H1 (cell line): ENCODE data around the gene SLC24A1. TPM values are rescaled to one million over a fixed set of nuclear protein-coding genes. Genes with fewer than 3 reads are reported as not detected.
A peak's percentile ranks its signal among the peaks of the same experiment; 100 is the strongest.

Source experiments
- CTCF ChIA-PET: fragments of 300-600 bp; sonication (Branson Sonifier 250); formaldehyde crosslinking; loops from one replicate; lab custom pipeline; 2021; ENCODE audit not compliant: partially characterized antibody; lab: Charles Lee
- POLR2A ChIA-PET: fragments of 300-600 bp; sonication (Branson Sonifier 250); formaldehyde crosslinking; loops from one replicate; lab custom pipeline; 2021; ENCODE audit warnings: inconsistent platforms; ENCODE audit not compliant: partially characterized antibody; lab: Charles Lee
- DNase-seq, 2 experiments: peaks; one replicate each; pipeline versions ENCODE4 v3.0.0 to v3.0.0-alpha.2; 2010 to 2022; ENCODE audit warnings: low spot score in 2 of 2, low read depth in 1 of 2, mixed read lengths in 1 of 2
- FAIRE-seq: peaks from 2 replicates; lab custom pipeline; 2011; peaks lifted over from hg19 to GRCh38; lab: Jason Lieb, UNC
- H2AFZ ChIP-seq: 2 replicates; pipeline ENCODE4 v1.8.1; 2012; ENCODE audit warnings: low read length, inconsistent platforms
- H2AK5ac ChIP-seq: 2 replicates; pipeline ENCODE4 v1.6.1; 2013; ENCODE audit warnings: low read depth, low read length
- H2BK120ac ChIP-seq: replicated peaks from 2 replicates; pipeline ENCODE3; 2013; ENCODE audit warnings: low read depth, low read length, inconsistent platforms
- H2BK12ac ChIP-seq: 2 replicates; pipeline ENCODE4 v1.6.1; 2013; ENCODE audit warnings: low read depth, low read length
- H2BK15ac ChIP-seq: 2 replicates; pipeline ENCODE4 v1.6.1; 2013; ENCODE audit warnings: low read length
- H2BK20ac ChIP-seq: 2 replicates; pipeline ENCODE4 v1.6.1; 2013; ENCODE audit warnings: low read length
- H2BK5ac ChIP-seq: 2 replicates; pipeline ENCODE4 v1.6.1; 2013; ENCODE audit warnings: low read depth, low read length
- H3K14ac ChIP-seq: 2 replicates; pipeline ENCODE4 v1.6.1; 2013; ENCODE audit warnings: inconsistent platforms; ENCODE audit not compliant: insufficient read length
- H3K18ac ChIP-seq: 2 replicates; pipeline ENCODE4 v1.6.1; 2013; ENCODE audit warnings: low read length; ENCODE audit errors: extremely low read depth
- H3K23ac ChIP-seq: 2 replicates; pipeline ENCODE4 v1.6.1; 2013; ENCODE audit warnings: inconsistent platforms; ENCODE audit not compliant: insufficient read length
- H3K23me2 ChIP-seq: 2 replicates; pipeline ENCODE4 v1.6.1; 2013; ENCODE audit warnings: low read depth, low read length
- H3K27ac ChIP-seq: 2 replicates; pipeline ENCODE4 v1.6.1; 2011; ENCODE audit warnings: low read depth, low read length, inconsistent platforms
- H3K27me3 ChIP-seq, 4 experiments: replicated peaks in 1 of 4; 1 replicate in 1 of 4; 2 replicates in 3 of 4; pipeline versions ENCODE4 v1.6.1 to v1.8.1; 2011 to 2013; ENCODE audit warnings: low read length in 3 of 4, mild to moderate bottlenecking in 3 of 4, inconsistent platforms in 2 of 4, mixed read lengths in 2 of 4, moderate library complexity in 1 of 4; ENCODE audit not compliant: control insufficient read depth in 3 of 4, insufficient read depth in 3 of 4; ENCODE audit errors: extremely low read depth in 1 of 4
- H3K36me3 ChIP-seq, 4 experiments: 2 replicates each; pipeline versions ENCODE4 v1.6.1 to v1.8.1; 2011 to 2013; ENCODE audit warnings: mild to moderate bottlenecking in 4 of 4, low read length in 3 of 4, moderate library complexity in 2 of 4, control low read depth in 1 of 4, inconsistent platforms in 1 of 4; ENCODE audit not compliant: insufficient read depth in 4 of 4, control insufficient read depth in 2 of 4
- H3K4ac ChIP-seq: replicated peaks from 2 replicates; pipeline ENCODE3; 2013; ENCODE audit warnings: low read length, low read depth, mixed read lengths, inconsistent platforms; ENCODE audit not compliant: insufficient read length
- H3K4me1 ChIP-seq, 4 experiments: replicated peaks in 1 of 4; 1 replicate in 1 of 4; 2 replicates in 3 of 4; pipeline versions ENCODE4 v1.6.1 to v1.8.1; 2011 to 2013; ENCODE audit warnings: low read length in 3 of 4, inconsistent platforms in 2 of 4, mixed read lengths in 1 of 4; ENCODE audit not compliant: insufficient read depth in 4 of 4, control insufficient read depth in 3 of 4
- H3K4me2 ChIP-seq, 2 experiments: 2 replicates each; pipeline versions ENCODE4 v1.6.1 to v1.8.1; 2011 to 2013; ENCODE audit warnings: low read depth in 2 of 2, low read length in 2 of 2, control low read depth in 1 of 2, inconsistent platforms in 1 of 2, mild to moderate bottlenecking in 1 of 2; ENCODE audit not compliant: insufficient read depth in 1 of 2
- H3K4me3 ChIP-seq, 4 experiments: fragments of 200-600, 300-600 bp in 1 of 4; sonication (generic), shearing (Covaris generic), sonication (Bioruptor Twin) in 1 of 4; 2 replicates each; pipeline versions ENCODE4 v1.5.1 to v1.8.1; 2011 to 2016; ENCODE audit warnings: low read length in 4 of 4, low read depth in 3 of 4, control low read depth in 2 of 4, inconsistent platforms in 2 of 4, mild to moderate bottlenecking in 2 of 4, mixed read lengths in 1 of 4, moderate library complexity in 1 of 4; ENCODE audit not compliant: insufficient read depth in 2 of 4; ENCODE audit errors: extremely low read depth in 1 of 4
- H3K56ac ChIP-seq: replicated peaks from 2 replicates; pipeline ENCODE3; 2013; ENCODE audit warnings: low read depth, mild to moderate bottlenecking, mixed read lengths, low read length, inconsistent platforms; ENCODE audit not compliant: insufficient read length
- H3K79me1 ChIP-seq: 2 replicates; pipeline ENCODE4 v1.6.1; 2013; ENCODE audit warnings: low read depth, low read length, control low read depth
- H3K79me2 ChIP-seq, 2 experiments: 2 replicates each; pipeline versions ENCODE4 v1.6.1 to v1.8.1; 2012 to 2013; ENCODE audit warnings: low read length in 2 of 2, mild to moderate bottlenecking in 2 of 2, inconsistent platforms in 1 of 2; ENCODE audit not compliant: insufficient read depth in 2 of 2, control insufficient read depth in 1 of 2
- H3K9ac ChIP-seq, 4 experiments: replicated peaks in 1 of 4; 1 replicate in 1 of 4; 2 replicates in 3 of 4; pipeline versions ENCODE4 v1.6.1 to v1.8.1; 2011 to 2013; ENCODE audit warnings: low read depth in 3 of 4, low read length in 3 of 4, control low read depth in 2 of 4, mild to moderate bottlenecking in 2 of 4, moderate library complexity in 2 of 4, inconsistent platforms in 1 of 4; ENCODE audit errors: extremely low read depth in 1 of 4
- H3K9me3 ChIP-seq, 2 experiments: 2 replicates each; pipeline versions ENCODE4 v1.6.1 to v1.8.1; 2012 to 2013; ENCODE audit warnings: mild to moderate bottlenecking in 2 of 2, moderate library complexity in 2 of 2, control low read depth in 1 of 2, inconsistent platforms in 1 of 2, low read depth in 1 of 2, low read length in 1 of 2, mixed read lengths in 1 of 2; ENCODE audit not compliant: insufficient read depth in 2 of 2
- H4K20me1 ChIP-seq, 2 experiments: replicated peaks in 1 of 2; 2 replicates each; pipeline versions ENCODE3 to v1.8.1; 2011 to 2013; ENCODE audit warnings: inconsistent platforms in 2 of 2, low read length in 2 of 2, mild to moderate bottlenecking in 1 of 2; ENCODE audit not compliant: insufficient read depth in 2 of 2, control insufficient read depth in 1 of 2
- H4K5ac ChIP-seq: 2 replicates; pipeline ENCODE4 v1.6.1; 2013; ENCODE audit warnings: low read length, low read depth, mixed read lengths, inconsistent platforms; ENCODE audit not compliant: insufficient read length
- H4K8ac ChIP-seq: 2 replicates; pipeline ENCODE4 v1.8.0; 2013; ENCODE audit warnings: mild to moderate bottlenecking, moderate library complexity, low read length, inconsistent platforms; ENCODE audit not compliant: insufficient read depth; ENCODE audit errors: extremely low read depth
- H4K91ac ChIP-seq: replicated peaks from 2 replicates; pipeline ENCODE3; 2013; ENCODE audit warnings: low read length, mixed read lengths, inconsistent platforms; ENCODE audit not compliant: insufficient read length
- FOSL1 ChIP-seq: IDR thresholded peaks from 2 replicates; pipeline ENCODE4 v1.6.1; 2011; ENCODE audit warnings: mild to moderate bottlenecking, low read depth, low read length, moderate library complexity; ENCODE audit not compliant: insufficient read depth
- HDAC2 ChIP-seq, 2 experiments: fragments of 300-600 bp in 1 of 2; sonication (generic) in 1 of 2; IDR thresholded peaks; 2 replicates each; pipeline ENCODE4 v1.6.1; 2011 to 2012; ENCODE audit warnings: low read depth in 2 of 2, low read length in 2 of 2, mild to moderate bottlenecking in 2 of 2, moderate library complexity in 2 of 2, borderline replicate concordance in 1 of 2, inconsistent platforms in 1 of 2
- JUN ChIP-seq: IDR thresholded peaks from 2 replicates; pipeline ENCODE4 v1.6.1; 2011; ENCODE audit warnings: low read depth, mild to moderate bottlenecking, improper control_type of control experiment, low read length
- KDM1A ChIP-seq: fragments of 200-600, 300-600 bp; sonication (generic); IDR thresholded peaks from 2 replicates; pipeline ENCODE4 v1.7.1; 2016; ENCODE audit warnings: mild to moderate bottlenecking, low read length, borderline replicate concordance
- RFX5 ChIP-seq: IDR thresholded peaks from 2 replicates; pipeline ENCODE4 v1.6.1; 2011; ENCODE audit warnings: low read depth, low read length, improper control_type of control experiment, borderline replicate concordance
- SP4 ChIP-seq: IDR thresholded peaks from 2 replicates; pipeline ENCODE4 v1.6.1; 2012; ENCODE audit warnings: low read length, inconsistent platforms
- SRF ChIP-seq: IDR thresholded peaks from 2 replicates; pipeline ENCODE4 v1.6.1; 2011; ENCODE audit warnings: mild to moderate bottlenecking, low read depth, low read length, moderate library complexity
- TCF12 ChIP-seq: IDR thresholded peaks from 2 replicates; pipeline ENCODE4 v1.6.1; 2011; ENCODE audit warnings: low read depth, mild to moderate bottlenecking, low read length
- WGBS, 2 experiments: shearing (Covaris generic) in 1 of 2; methylation state at CpG; one replicate each; pipeline versions ENCODE4 v1.1.6 to v1.1.7; 2013 to 2015; ENCODE audit warnings: low lambda C conversion rate in 2 of 2, mixed read lengths in 2 of 2, inconsistent platforms in 1 of 2, low coverage in 1 of 2, missing lambda C conversion rate in 1 of 2; ENCODE audit not compliant: insufficient replicate concordance in 2 of 2, insufficient coverage in 1 of 2, insufficient read length in 1 of 2; ENCODE audit errors: extremely low coverage in 1 of 2, missing lambda C conversion rate in 1 of 2; 5-methylcytosine and 5-hydroxymethylcytosine counted together
- polyA plus RNA-seq, 7 experiments: library from polyadenylated mRNA; depleted of rRNA in 3 of 7; stranded (reverse) in 5 of 7; unstranded in 2 of 7; fragments of >200 nt in 5 of 7; fragments of 200-250 nt in 2 of 7; gene quantifications; 1 replicate in 5 of 7; 2 replicates in 1 of 7; 4 replicates in 1 of 7; pipeline versions ENCODE4 v1.2.1 to v1.2.3, GENCODE V29; 2011 to 2013; ENCODE audit warnings: missing spikeins in 2 of 7, mixed read lengths in 2 of 7
- total RNA-seq: library from RNA; stranded (reverse); fragmentation: NEBNext Ultra II Directional; extraction: Animal tissue kit (Norgen Biotek cat#: 25700); gene quantifications from 2 replicates; pipeline ENCODE4 v1.2.1, GENCODE V29; 2021

SLC24A1 gene
- total and polyA plus RNA-seq, 2 of the 8 experiments (the other 6 are each of a cell fraction or from before 2014, with no cell fraction given) = 4.9 to 6.6 TPM

- no peak overlapping the region for H2BK120ac ChIP-seq
- H3K4ac ChIP-seq = no peak overlapping the region
- WGBS, 2 experiments = 89% methylated on average over 6 of the region's 6 CpGs; no CpG with 5 or more reads in 1 of the 2 experiments
- no peak overlapping the region for H3K18ac ChIP-seq
- H3K27ac ChIP-seq = no peak overlapping the region
- H3K9ac ChIP-seq = peak overlapping the region in 1 of 4 experiments; percentile 21; a peak in 1 of 7 replicates
- H3K23me2 ChIP-seq = peaks cover 4% of the 10 kb centered on the region; the same call in 1 of the 2 replicates
- H4K8ac ChIP-seq = no peak overlapping the region
- H2AK5ac ChIP-seq = no peak overlapping the region
- H4K91ac ChIP-seq = no peak overlapping the region
- 0 out of 2 replicates have a peak, but pooled peaks cover 4% of the 10 kb centered on the region for H3K79me1 ChIP-seq
- H3K4me2 ChIP-seq = no peak overlapping the region
- DNase-seq (no peak), FAIRE-seq (no peak)
- H3K56ac ChIP-seq = no peak overlapping the region
- CTCF ChIA-PET = interaction anchor here (0.6 to 2.0 kb wide), 4 partner anchors 18 to 25 kb away, joined by 3 to 5 read pairs (median 3); no protein-coding TSS in a partner anchor
- peaks cover 6 to 8% (median 8%) of the 10 kb centered on the region in 4 experiments; a peak in 6 of 7 replicates for H3K4me1 ChIP-seq
- TF ChIP-seq JUN (no peak), SRF (no peak), RFX5 (no peak), KDM1A (no peak), FOSL1 (no peak), TCF12 (no peak), SP4 (no peak), HDAC2 (IDR thresholded peaks at IDR 0.05; ENCODE audit: borderline replicate concordance in 1 of 2, low read depth in 2 of 2, low read length in 2 of 2) (no peak)
- H4K5ac ChIP-seq = no peak overlapping the region
- H3K79me2 ChIP-seq = peaks cover 7 to 23% of the 10 kb centered on the region in 2 experiments
- POLR2A ChIA-PET = interaction anchor here (1.1 to 3.2 kb wide), 2 partner anchors 9 to 16 kb away, joined by 5 to 25 read pairs; partner anchors contain the start of gene SLC24A1
- no peak overlapping the region for H2BK5ac ChIP-seq
- H2AFZ ChIP-seq = no peak overlapping the region
- H3K23ac ChIP-seq = no peak overlapping the region
- no peak overlapping the region for H3K14ac ChIP-seq
- H3K27me3 ChIP-seq = no peaks in the 10 kb centered on the region
- no peak overlapping the region for H2BK12ac ChIP-seq
- H3K4me3 ChIP-seq = no peak overlapping the region
- H4K20me1 ChIP-seq = no peaks in the 10 kb centered on the region
- no peak overlapping the region for H2BK15ac ChIP-seq
- H3K9me3 ChIP-seq = no peaks in the 10 kb centered on the region
- no peaks in the 10 kb centered on the region for H3K36me3 ChIP-seq
- no peak overlapping the region for H2BK20ac ChIP-seq
These were observed 8.6 kb upstream of the SLC24A1 start for GRCh38 chr15:65612949-65613744.
